GM18870 (cell line): Measurements from ENCODE around the gene MRPL37.
"Not testable (repeated sequence)": the region's sequence is repeated elsewhere in the genome, so short reads cannot be mapped to it uniquely, and the experiment has no call there.

Experiments used
- ATAC-seq: cut with Tn5 transposase; IDR thresholded peaks from one replicate; pipeline ENCODE4 v1.9.1; 2021; ENCODE audit warnings: moderate library complexity; ENCODE audit not compliant: unreplicated experiment

The MRPL37 gene

GRCh38 chr1:54172614-54173599 lies 27.1 kb upstream of the MRPL37 start:
- no peak for ATAC-seq

- no peak for ATAC-seq
These were observed 26.3 kb upstream of the MRPL37 start for GRCh38 chr1:54173681-54174080.

- ATAC-seq: no peak
These were observed 25.9 kb upstream of the MRPL37 start for GRCh38 chr1:54174106-54174505.

DNA sequence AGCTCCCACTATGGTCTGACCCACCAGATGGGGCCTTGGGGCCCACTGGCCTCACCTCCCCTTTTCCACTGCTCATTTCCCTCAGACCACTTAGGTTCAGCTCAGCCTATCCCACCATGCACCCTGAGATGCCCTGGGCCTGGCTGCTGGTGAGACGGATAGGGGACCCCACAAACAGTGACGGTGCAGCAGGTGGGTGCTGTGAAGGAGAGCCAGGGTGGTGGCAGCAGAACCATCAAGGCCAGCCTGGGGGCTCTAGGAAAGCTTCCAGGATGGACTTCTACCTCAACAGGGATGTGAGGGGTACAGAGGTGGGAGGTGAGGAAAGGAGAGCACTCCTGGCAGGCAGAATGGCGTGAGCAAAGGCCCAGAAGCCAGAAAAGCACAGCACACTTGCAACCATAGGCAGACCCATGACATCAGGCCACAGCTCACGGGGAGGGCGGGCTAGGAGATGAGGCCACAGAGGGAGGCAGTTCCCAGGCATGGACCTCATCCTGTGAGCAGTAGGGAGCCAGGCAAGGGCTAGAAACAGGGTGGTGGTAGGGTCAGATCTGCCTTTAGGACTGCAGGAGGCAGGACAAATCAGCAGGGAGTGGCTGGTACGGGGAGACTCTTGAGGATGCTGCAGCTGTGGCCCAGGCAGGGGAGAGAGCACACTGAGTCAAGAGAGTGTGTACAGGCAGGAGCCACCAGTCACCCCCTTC lies 23.2 kb upstream of the MRPL37 start:
- no peak for ATAC-seq

DNA sequence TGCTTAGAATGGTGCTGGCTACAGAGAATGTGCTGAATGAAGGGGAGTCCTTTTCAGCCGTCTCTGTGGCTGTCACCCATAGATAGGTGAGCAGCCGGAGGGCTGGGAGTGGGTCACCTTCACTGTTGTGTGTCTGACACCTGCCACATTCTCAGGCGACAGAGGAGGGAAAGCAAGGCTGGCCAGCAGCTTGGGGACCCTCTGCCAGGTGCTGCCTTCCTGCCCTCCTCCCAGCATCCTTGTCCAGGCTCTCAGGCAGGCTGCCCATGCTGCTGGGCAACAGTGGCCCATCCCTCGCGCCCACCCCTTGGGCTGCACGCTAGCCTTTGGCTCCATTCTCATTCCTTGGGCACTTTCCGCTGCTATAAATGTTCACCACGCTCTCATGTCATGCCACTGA lies 22.2 kb upstream of the MRPL37 start:
- ATAC-seq: no peak

DNA sequence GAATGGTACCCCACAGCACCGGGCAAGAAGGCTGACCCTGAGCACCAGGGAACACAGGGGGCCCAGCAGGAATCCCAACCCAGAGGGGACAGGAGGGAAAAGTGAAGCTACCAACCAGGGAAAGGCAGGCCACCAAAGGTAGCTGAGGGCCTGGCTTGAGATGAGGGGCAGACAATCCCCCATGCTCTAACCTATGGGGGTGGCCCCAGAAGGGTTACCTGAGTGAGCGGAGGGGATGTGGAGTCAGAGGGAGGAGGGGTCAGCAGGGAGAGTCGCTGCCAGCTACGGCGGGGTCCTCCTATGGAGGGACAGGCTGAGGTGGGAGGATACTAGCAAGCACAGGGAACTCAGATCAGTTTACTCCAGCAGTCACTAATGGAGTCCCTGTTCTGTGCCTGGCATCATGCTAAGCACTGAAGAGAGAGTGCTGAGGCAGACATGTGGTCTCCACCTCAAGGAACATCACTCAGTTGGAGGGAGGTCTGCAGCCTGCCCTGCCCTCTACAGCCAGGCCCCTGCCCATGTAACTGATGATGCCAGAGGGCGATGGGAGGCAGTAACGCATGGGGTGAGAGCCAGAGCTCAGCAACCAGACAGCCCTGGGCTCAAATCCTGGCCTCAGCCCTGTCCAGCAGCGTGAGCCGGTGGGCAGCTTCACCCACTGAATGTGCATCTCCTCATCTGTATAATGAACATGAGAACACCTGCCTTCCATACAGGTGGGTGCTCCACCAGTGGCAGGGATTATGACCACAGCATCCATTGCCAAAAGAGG lies 21.5 kb upstream of the MRPL37 start:
- ATAC-seq: no peak

DNA sequence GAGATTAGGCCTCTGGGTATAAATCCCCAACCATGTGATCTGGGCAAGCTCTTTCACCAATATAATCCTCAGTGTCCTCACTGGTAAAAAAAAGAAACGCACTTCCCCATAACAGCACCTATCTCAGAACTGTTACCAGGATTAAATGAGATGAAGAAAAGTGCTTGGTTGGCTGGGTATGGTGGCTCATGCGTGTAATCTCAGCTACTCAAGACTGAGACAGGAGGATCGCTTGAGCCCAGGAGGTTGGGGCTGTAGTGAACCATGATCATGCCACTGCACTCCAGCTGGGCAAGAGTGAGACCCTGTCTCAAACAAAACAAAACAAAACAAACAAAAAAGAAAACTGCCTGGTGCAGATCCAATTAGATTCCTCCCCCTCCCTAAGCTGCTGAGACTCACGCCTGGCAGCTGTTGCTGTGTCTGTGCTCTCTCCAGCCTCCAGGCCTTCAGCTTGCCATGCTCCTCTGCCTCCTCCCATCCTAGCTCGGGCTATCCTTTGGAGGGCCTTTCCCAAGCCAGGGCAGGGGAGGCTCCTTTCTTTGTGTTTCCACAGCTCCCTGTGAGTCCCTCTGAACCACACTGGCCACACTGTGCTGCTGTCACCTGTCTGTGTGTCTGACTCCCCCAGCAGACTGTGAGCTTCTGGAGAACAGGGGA lies 19.1 kb upstream of the MRPL37 start:
- no peak for ATAC-seq

DNA sequence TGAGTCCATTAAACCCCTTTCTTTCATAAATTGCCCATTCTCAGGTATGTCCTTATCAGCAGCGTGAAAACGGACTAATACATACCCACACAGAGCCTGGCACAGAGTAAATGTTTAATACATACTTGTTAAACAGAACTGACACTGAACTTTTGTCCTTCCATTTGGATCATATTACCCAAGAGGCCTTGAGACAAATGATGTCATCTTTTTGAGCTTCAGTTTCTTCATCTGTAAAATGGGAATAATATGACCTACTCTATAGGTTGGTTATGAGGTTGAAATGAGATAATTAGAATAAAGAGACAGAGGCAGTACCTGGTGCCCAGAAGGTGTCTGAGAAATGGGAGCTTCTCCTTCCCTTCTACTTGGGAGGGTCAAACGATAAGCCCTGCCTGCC lies 13.9 kb upstream of the MRPL37 start:
- no peak for ATAC-seq

DNA sequence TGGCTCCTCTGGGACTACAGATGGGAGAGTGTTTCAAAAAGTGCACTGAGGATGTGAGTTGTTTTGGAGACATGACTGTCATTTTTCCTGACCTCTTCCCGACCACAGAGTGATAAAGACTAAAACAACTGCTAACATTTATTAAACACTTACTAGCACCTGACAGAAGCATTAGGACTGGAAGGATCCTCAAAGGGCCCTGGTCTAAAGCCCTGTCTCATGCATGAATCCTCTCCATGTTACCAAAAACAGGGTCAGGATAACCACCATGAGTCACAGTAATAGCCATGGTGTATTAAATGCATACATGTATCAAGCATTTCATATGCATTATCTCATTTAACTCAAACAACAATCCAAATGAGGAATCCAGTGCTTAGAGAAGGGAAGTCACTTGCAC lies 11.7 kb upstream of the MRPL37 start:
- ATAC-seq: no peak

DNA sequence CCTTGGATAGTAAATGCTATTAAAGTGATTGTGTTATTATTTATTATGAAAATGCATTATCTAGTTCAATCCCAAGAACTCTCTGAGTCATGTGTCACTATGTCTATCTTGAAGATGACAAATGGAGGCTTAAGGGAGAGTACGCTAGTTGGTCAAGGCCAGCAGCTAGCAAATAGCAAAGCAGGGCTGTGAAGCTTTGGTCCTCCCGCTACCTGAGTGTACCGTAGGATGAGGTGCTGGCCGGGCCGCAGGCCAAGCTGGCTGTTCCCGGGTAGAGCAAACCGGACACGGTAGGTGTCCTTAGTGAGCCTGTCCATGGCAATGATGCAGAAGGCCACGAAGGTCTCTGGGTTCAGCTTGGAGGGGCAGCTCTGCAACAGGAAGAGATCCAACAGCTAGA lies 9.4 kb upstream of the MRPL37 start:
- ATAC-seq: no peak

GRCh38 chr1:54191525-54191924 lies 8.4 kb upstream of the MRPL37 start:
- ATAC-seq: no peak

GRCh38 chr1:54193453-54193852 lies 6.5 kb upstream of the MRPL37 start:
- ATAC-seq: no peak

DNA sequence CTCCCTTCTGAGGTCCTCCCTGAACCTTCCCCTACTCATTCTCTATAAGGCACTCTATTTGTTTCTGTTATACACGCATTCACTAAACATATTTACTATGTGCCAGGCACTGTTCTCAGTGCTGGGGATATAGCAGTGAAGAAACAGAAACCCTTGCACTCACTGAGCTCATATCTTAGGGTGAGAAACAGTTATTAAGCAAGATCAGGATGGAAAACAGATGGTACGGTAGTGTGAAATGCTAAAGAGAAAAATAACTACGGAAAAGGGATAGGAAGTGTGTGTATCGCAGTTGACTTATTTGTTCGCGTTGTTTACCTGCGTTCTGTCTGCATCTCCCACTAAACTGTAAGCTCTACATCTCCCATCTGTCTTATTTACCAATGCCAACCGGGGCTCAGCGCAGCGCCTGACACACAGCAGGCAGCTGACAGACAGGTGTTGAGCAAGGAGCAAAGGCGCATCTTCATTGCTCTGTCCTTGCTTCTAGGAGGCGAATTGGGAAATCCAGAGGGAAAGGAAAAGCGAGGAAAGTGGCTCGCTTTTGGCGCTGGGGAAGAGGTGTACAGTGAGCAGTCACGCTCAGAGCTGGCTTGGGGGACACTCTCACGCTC lies 709 bp upstream of the MRPL37 start:
- ATAC-seq: no peak

DNA sequence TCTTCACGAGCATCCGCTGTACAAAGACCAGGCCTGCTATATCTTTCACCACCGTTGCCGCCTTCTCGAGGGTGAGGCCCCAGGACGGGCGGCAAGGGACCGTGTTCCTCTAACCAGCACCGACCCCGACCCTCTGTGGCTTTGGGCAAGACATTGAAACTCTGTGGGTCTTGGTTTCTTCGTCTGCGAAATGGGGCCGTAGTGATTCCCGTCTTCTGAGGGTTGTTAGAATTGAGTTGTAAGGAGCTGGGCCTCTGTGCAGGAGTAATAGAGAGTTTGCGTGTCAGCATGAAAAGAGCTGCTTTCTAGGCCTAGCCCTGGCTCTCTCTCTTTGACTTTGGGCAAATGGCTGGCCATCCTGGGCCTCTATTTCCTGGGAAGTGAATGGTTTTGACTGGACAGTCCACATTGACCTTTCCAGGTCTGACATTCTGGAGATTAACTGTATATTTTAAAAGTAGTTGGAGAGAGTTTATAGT lies 591 bp downstream of the MRPL37 start:
- ATAC-seq: no peak

DNA sequence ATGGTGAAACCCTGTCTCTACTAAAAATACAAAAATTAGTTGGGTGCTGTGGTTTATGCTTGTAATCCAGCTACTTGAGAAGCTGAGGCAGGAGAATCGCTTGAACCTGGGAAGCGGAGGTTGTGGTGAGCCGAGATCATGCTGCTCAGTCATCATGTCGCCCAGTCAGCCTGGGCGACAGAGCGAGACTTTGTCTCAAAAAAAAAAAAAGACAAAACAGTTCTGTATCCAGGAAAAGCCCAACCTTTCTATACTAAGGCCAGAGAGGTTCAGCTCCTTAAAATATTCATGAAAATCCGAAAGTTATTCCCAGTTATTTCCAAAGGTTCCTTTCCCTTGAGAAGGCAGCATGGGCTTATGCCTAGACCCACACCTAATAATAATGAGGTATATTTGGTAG lies 4.2 kb downstream of the MRPL37 start:
- ATAC-seq: no peak

GRCh38 chr1:54207287-54207686 lies 7.3 kb downstream of the MRPL37 start:
- ATAC-seq: no peak

DNA sequence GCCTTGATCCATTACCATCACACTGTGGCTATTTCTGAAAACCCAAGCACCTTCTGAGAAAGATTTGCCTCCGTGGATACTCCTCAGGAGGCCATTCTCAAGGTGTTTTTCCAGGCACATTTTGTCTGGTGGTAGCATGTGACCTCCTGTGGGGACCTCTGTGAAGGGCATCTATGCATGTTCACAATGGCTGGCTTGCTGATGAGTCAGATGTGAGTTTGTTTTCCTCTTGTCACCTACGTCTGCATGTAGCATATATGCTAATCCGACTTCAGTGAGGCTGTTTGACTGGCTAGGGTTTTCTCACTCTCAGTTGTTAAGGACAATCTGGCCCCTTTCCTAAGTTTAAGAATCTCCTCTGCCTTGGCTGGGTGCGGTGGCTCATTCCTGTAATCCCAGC lies 7.9 kb downstream of the MRPL37 start:
- not testable (repeated sequence) for ATAC-seq

- no peak for ATAC-seq
These were observed 12.9 kb downstream of the MRPL37 start for GRCh38 chr1:54212872-54213271.

GRCh38 chr1:54215523-54215922 lies 15.6 kb downstream of the MRPL37 start:
- ATAC-seq: no peak
